Measurements from ENCODE around the gene MAP3K1.

The MAP3K1 gene

GRCh38 chr5:56827049-56827448 lies 11.7 kb downstream of the MAP3K1 start:
- Histone ChIP-seq H3K27ac (ENCODE audit: poor library complexity, severe bottlenecking) (no peak overlapping the region), H3K36me3 (ENCODE audit: low read depth) (no peaks in the 10 kb centered on the region), H3K9me3 (ENCODE audit: severe bottlenecking) (no peaks in the 10 kb centered on the region), H3K4me3 (ENCODE audit: severe bottlenecking) (no peak overlapping the region), H3K4me1 (ENCODE audit: insufficient read depth, poor library complexity, severe bottlenecking) (peaks cover 7% of the 10 kb centered on the region), H3K27me3 (ENCODE audit: insufficient read depth, poor library complexity, severe bottlenecking) (no peaks in the 10 kb centered on the region)
- ATAC-seq (ENCODE audit: low read depth) (peak; percentile 65; the same call in 2 of the 3 replicates), DNase-seq (ENCODE audit: low spot score) (no peak)
- TF ChIP-seq, protein P1, sequence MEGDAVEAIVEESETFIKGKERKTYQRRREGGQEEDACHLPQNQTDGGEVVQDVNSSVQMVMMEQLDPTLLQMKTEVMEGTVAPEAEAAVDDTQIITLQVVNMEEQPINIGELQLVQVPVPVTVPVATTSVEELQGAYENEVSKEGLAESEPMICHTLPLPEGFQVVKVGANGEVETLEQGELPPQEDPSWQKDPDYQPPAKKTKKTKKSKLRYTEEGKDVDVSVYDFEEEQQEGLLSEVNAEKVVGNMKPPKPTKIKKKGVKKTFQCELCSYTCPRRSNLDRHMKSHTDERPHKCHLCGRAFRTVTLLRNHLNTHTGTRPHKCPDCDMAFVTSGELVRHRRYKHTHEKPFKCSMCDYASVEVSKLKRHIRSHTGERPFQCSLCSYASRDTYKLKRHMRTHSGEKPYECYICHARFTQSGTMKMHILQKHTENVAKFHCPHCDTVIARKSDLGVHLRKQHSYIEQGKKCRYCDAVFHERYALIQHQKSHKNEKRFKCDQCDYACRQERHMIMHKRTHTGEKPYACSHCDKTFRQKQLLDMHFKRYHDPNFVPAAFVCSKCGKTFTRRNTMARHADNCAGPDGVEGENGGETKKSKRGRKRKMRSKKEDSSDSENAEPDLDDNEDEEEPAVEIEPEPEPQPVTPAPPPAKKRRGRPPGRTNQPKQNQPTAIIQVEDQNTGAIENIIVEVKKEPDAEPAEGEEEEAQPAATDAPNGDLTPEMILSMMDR (IDR thresholded peaks at IDR 0.05; ENCODE audit: poor library complexity, severe bottlenecking), result peak; percentile 27

GRCh38 chr5:56827924-56828323 lies 12.6 kb downstream of the MAP3K1 start:
- H3K4me1 ChIP-seq (ENCODE audit: insufficient read depth, poor library complexity, severe bottlenecking), result peaks cover 7% of the 10 kb centered on the region
- ATAC-seq (ENCODE audit: low read depth), result no peak
- H3K36me3 ChIP-seq (ENCODE audit: low read depth), result no peaks in the 10 kb centered on the region

DNA sequence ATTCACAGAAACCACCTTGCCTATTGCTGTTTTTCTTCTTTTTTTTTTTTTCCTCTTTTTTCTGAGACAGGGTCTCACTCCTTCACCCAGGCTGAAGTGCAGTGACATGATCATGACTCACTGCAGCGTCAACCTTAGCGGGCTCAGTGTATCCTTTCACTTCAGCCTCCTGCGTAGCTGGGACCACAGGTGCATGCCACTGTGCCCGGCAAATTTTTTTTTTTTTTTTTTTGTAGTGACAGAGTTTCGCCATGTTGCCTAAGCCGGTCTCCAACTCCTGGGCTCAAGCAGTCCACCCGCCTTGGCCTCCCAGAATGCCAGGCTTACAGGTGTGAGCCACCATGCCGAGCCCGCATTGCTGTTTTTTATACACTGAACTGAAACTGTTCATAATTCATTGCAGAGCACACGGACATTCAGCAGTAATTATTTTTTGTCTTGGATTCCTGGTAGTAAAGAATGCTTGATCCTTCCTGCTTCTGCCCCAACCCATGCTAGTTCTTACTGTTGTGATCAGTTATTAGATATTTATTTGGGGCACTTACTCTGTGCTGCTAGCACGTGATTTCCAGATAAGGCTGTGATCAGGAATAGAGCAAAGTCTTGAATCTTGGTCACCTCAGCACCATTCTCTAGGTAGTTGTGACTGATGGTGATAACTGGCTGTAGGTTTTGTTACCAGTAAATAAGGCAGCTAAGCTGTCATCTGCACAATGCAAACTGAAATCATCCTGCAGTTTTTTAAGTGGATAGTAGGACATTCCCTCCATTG lies 14.0 kb downstream of the MAP3K1 start:
- TF ChIP-seq, protein P1 (IDR thresholded peaks at IDR 0.05; ENCODE audit: poor library complexity, severe bottlenecking), result no peak
- Histone ChIP-seq H3K4me3 (ENCODE audit: severe bottlenecking) (no peak overlapping the region), H3K27ac (ENCODE audit: poor library complexity, severe bottlenecking) (no peak overlapping the region), H3K36me3 (ENCODE audit: low read depth) (no peaks in the 10 kb centered on the region), H3K27me3 (ENCODE audit: insufficient read depth, poor library complexity, severe bottlenecking) (no peaks in the 10 kb centered on the region), H3K9me3 (ENCODE audit: severe bottlenecking) (no peaks in the 10 kb centered on the region), H3K4me1 (ENCODE audit: insufficient read depth, poor library complexity, severe bottlenecking) (peaks cover 7% of the 10 kb centered on the region)
- ATAC-seq (ENCODE audit: low read depth) (peak; percentile 92), DNase-seq (ENCODE audit: low spot score) (no peak)

More at GRCh38 chr5:56827924-56828323, 12.6 kb downstream of the MAP3K1 start:
- H3K4me3 ChIP-seq (ENCODE audit: severe bottlenecking), result no peak overlapping the region
- no peaks in the 10 kb centered on the region for H3K27me3 ChIP-seq (ENCODE audit: insufficient read depth, poor library complexity, severe bottlenecking)
- H3K27ac ChIP-seq (ENCODE audit: poor library complexity, severe bottlenecking), result no peak overlapping the region
- DNase-seq (ENCODE audit: low spot score), result no peak
- TF ChIP-seq, protein P1 (IDR thresholded peaks at IDR 0.05; ENCODE audit: poor library complexity, severe bottlenecking), result no peak
- no peaks in the 10 kb centered on the region for H3K9me3 ChIP-seq (ENCODE audit: severe bottlenecking)

- Histone ChIP-seq H3K4me1 (ENCODE audit: insufficient read depth, poor library complexity, severe bottlenecking) (peaks cover 7% of the 10 kb centered on the region), H3K27ac (ENCODE audit: poor library complexity, severe bottlenecking) (no peak overlapping the region), H3K4me3 (ENCODE audit: severe bottlenecking) (no peak overlapping the region), H3K27me3 (ENCODE audit: insufficient read depth, poor library complexity, severe bottlenecking) (no peaks in the 10 kb centered on the region), H3K9me3 (ENCODE audit: severe bottlenecking) (no peaks in the 10 kb centered on the region), H3K36me3 (ENCODE audit: low read depth) (no peaks in the 10 kb centered on the region)
- DNase-seq (ENCODE audit: low spot score) (no peak), ATAC-seq (ENCODE audit: low read depth) (no peak)
- TF ChIP-seq, protein P1 (IDR thresholded peaks at IDR 0.05; ENCODE audit: poor library complexity, severe bottlenecking), result no peak
Measured at GRCh38 chr5:56831773-56832172, 16.4 kb downstream of the MAP3K1 start.

DNA sequence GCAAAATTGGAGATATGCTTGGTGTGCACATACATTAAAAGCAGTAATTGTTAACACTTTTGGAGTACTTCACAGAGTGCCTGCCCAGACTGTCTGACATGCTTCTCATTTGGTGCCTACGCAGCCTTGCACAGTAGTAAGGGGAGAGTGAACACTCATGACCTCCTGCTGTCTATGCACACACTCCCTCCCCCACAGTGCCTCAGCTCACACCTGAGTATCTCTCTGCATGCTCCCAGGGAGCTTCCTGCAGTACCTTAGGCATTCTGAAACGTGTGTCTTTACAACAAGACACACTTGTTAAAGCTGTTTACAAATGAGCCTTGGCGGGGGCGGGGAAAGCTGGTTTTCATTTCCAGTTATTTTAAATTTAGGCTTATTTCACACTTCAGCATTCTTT lies 18.0 kb downstream of the MAP3K1 start:
- Histone ChIP-seq H3K4me1 (ENCODE audit: insufficient read depth, poor library complexity, severe bottlenecking) (peaks cover 9% of the 10 kb centered on the region), H3K36me3 (ENCODE audit: low read depth) (no peaks in the 10 kb centered on the region), H3K27ac (ENCODE audit: poor library complexity, severe bottlenecking) (no peak overlapping the region), H3K9me3 (ENCODE audit: severe bottlenecking) (no peaks in the 10 kb centered on the region), H3K27me3 (ENCODE audit: insufficient read depth, poor library complexity, severe bottlenecking) (no peaks in the 10 kb centered on the region), H3K4me3 (ENCODE audit: severe bottlenecking) (no peak overlapping the region)
- TF ChIP-seq, protein P1 (IDR thresholded peaks at IDR 0.05; ENCODE audit: poor library complexity, severe bottlenecking), result no peak
- no peak for DNase-seq (ENCODE audit: low spot score)
- ATAC-seq (ENCODE audit: low read depth), result no peak

Data from RWPE2 (cell line).